ENCODE data around the gene PLS3.
"Not testable (repeated sequence)": the region's sequence is repeated elsewhere in the genome, so short reads cannot be mapped to it uniquely, and the experiment has no call there.

The PLS3 gene

DNA sequence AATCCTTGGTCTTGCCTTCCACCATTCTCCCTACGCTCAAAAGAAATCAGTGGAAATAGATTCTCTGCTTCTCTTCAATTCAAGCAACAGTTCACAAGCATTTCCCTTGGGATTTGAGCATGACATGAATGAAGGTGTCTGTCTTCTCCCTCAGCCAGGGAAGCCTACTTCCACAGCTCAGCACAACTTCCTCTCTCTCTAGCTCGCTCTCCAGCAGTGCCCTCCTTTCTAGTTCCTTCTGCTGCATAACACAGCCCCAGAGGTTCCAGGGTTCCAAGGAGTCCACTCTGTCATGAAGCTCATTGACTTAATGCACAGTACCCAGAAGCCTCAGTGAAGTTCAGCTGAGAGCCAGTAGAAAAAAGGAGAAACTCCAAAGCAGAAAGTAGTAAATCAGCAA is 81.3 kb downstream of the PLS3 start:
- peak in 1 of 2 donors; percentile 17 for DNase-seq (ENCODE audit: low read depth in 2 of 2)
- no peak overlapping the region for H3K4me3 ChIP-seq (replicated peaks in 1 of 2; ENCODE audit: low read depth in 2 of 2, low read length in 2 of 2)
- TF ChIP-seq, protein P1, sequence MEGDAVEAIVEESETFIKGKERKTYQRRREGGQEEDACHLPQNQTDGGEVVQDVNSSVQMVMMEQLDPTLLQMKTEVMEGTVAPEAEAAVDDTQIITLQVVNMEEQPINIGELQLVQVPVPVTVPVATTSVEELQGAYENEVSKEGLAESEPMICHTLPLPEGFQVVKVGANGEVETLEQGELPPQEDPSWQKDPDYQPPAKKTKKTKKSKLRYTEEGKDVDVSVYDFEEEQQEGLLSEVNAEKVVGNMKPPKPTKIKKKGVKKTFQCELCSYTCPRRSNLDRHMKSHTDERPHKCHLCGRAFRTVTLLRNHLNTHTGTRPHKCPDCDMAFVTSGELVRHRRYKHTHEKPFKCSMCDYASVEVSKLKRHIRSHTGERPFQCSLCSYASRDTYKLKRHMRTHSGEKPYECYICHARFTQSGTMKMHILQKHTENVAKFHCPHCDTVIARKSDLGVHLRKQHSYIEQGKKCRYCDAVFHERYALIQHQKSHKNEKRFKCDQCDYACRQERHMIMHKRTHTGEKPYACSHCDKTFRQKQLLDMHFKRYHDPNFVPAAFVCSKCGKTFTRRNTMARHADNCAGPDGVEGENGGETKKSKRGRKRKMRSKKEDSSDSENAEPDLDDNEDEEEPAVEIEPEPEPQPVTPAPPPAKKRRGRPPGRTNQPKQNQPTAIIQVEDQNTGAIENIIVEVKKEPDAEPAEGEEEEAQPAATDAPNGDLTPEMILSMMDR (IDR thresholded peaks at IDR 0.05; ENCODE audit: low read depth, low read length) = no peak

DNA sequence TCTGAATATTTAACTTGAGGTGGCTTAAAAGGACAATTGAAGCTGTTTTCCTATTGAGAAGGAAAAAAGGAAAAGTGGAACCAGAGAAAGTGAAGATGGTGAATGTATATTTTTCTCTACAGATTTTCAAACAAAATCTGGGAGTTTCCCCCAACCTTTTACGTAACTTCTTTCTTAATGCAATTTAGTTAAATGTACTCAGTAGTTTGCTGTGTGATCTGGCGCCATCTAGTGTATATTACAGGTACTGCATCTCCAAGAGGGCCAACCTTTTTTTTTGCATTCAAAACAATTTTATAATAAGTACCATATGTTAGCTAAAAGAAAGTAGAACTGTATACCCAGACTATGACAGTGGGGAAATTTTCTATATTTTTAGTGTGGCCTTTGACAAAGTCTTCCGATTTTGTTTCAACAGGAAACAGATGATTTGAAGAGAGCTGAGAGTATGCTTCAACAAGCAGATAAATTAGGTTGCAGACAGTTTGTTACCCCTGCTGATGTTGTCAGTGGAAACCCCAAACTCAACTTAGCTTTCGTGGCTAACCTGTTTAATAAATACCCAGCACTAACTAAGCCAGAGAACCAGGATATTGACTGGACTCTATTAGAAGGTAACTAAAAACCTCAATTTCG is 82.0 kb downstream of the PLS3 start:
- DNase-seq (ENCODE audit: low read depth in 2 of 2) = peak; percentile 71 to 74
- TF ChIP-seq, protein P1 (IDR thresholded peaks at IDR 0.05; ENCODE audit: low read depth, low read length) = peak; percentile 64
- no peak overlapping the region for H3K4me3 ChIP-seq (replicated peaks in 1 of 2; ENCODE audit: low read depth in 2 of 2, low read length in 2 of 2)

DNA sequence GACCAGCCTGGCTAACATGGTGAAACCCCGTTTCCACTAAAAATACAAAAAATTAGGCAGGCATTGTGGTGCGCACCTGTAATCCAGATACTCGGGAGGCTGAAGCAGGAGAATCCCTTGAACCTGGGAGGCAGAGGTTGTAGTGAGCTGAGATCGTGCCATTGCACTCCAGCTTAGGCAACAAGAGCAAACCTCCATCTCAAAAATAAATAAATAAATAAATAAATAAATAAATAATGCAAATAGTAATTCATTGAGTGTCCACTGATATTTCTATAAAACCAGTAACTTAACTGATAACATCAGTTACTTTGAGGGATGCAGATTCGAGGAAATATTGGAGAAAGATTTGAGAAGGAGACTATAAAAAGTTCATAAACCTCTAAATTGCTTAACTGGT is 83.4 kb downstream of the PLS3 start:
- H3K4me3 ChIP-seq (replicated peaks in 1 of 2; ENCODE audit: low read depth in 2 of 2, low read length in 2 of 2); DNase-seq (ENCODE audit: low read depth in 2 of 2): not testable (repeated sequence)

DNA sequence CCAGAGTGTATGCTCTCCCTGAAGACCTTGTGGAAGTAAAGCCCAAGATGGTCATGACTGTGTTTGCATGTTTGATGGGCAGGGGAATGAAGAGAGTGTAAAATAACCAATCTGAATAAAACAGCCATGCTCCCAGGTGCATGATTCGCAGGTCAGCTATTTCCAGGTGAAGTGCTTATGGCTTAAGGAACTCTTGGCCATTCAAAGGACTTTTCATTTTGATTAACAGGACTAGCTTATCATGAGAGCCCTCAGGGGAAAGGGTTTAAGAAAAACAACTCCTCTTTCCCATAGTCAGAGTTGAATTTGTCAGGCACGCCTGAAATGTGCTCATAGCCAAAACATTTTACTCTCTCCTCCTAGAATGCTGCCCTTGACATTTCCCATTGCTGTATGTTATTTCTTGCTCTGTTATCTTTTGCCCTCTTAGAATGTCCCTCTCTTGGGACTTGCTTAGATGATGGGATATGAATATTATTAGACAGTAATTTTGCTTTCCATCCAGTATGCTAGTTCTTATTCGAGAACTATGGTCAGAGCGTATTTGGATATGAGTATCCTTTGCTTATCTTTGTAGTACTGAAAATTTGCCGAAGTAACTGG is 88.6 kb downstream of the PLS3 start:
- H3K4me3 ChIP-seq (replicated peaks in 1 of 2; ENCODE audit: low read depth in 2 of 2, low read length in 2 of 2) = no peak overlapping the region
- TF ChIP-seq, protein P1 (IDR thresholded peaks at IDR 0.05; ENCODE audit: low read depth, low read length) = no peak
- peak in 1 of 2 donors; percentile 45 for DNase-seq (ENCODE audit: low read depth in 2 of 2)

DNA sequence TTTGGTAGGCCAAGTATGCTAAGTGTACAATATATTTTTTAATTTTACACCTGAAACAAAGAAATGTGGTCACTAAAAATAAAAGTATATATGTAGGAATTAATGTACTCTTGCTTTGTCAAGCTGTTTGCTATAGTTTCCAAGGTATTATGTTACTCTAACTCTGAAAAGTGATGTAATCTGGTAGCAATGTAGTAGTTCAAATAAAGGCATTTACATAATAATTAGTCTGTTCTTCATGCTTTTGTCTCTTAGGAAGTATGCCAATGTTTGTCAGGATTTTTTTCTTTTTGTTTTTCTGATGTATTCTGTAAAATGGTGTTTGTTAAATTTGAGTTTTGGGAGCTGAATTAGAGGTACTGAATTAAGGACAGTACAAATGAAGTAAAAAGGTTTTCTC is 89.5 kb downstream of the PLS3 start:
- TF ChIP-seq, protein P1 (IDR thresholded peaks at IDR 0.05; ENCODE audit: low read depth, low read length) = no peak
- peak in 1 of 2 donors; percentile 27 for DNase-seq (ENCODE audit: low read depth in 2 of 2)
- H3K4me3 ChIP-seq (replicated peaks in 1 of 2; ENCODE audit: low read depth in 2 of 2, low read length in 2 of 2) = no peak overlapping the region

DNA sequence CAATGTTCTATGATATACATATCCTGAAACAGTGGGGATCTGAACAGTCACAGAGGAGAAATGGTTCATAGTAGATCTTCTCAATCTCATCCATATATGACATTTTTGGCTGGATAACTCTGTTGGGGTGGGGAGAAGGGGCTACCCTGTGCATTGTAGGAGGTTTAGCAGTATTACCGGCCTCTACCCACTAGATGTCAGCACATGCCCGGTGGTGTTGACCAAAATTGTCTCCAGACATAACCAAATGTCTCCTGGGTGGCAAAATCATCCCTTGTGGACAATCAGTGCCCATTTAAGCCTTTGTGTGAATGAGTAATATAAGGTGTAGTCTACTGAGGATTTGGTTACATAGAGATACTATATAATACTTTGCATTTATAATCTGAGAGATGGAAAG is 89.9 kb downstream of the PLS3 start:
- H3K4me3 ChIP-seq (replicated peaks in 1 of 2; ENCODE audit: low read depth in 2 of 2, low read length in 2 of 2) = no peak overlapping the region
- DNase-seq (ENCODE audit: low read depth in 2 of 2) = peak; percentile 46 to 55
- TF ChIP-seq, protein P1 (IDR thresholded peaks at IDR 0.05; ENCODE audit: low read depth, low read length) = peak; percentile 60

DNA sequence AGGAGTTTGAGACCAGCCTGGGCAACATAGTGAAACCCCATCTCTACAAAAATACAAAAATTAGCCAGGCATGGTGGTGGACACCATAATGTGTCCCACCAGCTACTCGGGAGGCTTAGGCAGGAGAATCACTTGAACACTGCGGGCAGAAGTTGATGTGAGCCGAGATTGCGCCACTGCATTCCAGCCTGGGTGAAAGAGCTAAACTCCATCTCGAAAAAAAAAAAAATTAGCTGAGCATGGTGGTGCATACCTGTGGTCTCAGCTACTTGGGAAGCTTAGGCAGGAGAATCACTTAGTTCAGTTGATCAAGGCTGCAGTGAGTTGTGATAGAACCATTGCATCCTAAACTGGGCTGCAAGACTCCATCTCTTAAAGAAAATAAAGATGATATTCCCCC is 91.2 kb downstream of the PLS3 start:
- peak in 1 of 2 donors; percentile 12 for DNase-seq (ENCODE audit: low read depth in 2 of 2)
- H3K4me3 ChIP-seq (replicated peaks in 1 of 2; ENCODE audit: low read depth in 2 of 2, low read length in 2 of 2) = no peak overlapping the region
- TF ChIP-seq, protein P1 (IDR thresholded peaks at IDR 0.05; ENCODE audit: low read depth, low read length) = no peak

Data from cardiac fibroblast (primary cell).